Measurements from ENCODE around the gene MBL2.

The MBL2 gene

GRCh38 chr10:52739380-52740154 is 33.0 kb downstream of the MBL2 start:
- no peak for DNase-seq

DNA sequence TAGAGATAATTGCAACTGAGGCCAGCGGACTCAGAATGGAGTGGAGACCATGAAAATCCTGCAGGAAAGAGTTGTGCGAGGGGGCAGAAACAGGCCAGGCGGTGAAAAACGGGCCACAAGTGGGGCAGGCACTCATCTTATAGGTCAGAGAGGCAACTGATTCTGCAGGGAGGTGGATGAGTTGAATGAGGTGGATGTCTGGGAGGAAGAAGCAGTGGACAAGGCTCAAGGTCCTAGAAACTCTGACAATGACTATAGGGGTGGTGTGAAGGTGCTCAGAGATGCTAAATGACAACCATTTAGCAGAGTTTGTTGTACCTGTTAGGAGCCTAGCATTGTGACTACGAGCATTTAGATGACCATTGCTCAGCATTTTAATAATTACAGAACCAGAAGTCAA is 33.6 kb downstream of the MBL2 start:
- DNase-seq: no peak

DNA sequence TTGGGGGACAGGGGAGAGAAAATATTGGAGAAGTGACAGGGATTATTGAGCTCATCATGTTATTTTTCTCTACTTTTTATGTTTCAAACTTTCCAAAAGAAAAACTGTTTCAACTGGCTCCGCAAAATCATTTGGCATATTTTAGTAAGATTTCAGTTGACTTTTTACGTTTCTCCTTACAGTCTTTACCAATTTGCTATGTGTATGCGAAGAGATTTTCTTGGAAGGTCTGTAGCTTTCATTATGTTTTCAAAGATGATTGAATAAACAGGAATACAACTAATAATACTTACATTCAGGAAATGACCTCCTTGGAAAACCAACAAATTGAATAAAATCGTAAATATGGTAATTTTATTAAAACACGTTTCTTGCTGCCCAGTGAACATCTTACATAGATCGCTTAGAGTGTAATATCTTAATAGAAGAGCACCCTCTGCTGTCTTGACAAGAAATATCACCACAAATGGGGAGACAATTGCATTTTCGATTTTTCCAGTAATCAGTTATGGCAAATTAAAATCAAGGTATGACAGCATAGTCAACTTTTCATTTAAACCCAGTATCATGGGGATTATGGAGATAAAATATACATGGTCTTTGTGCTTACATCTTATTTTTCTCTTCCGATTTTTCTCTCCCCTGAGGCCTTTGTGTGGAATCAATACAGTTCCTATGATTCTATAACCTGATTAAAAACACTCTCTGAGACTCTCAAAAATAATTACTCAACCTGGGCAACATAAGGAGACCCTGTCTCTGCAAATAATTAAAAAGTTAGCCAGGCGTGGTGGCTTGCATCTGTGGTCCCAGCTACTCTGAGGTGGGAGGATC is 43.1 kb downstream of the MBL2 start:
- DNase-seq: peak; percentile 1

- DNase-seq: no peak
Observed at GRCh38 chr10:52720018-52720417, 52.6 kb downstream of the MBL2 start.

Measured in NCI-H146 (cell line).